ENCODE data around the gene GPR148. TPM values are rescaled to one million over a fixed set of nuclear protein-coding genes. Genes with fewer than 3 reads are reported as not detected.

The GPR148 gene
- total and polyA plus RNA-seq, 2 experiments from 2014 or later = 0.16 TPM; not detected in 1

DNA sequence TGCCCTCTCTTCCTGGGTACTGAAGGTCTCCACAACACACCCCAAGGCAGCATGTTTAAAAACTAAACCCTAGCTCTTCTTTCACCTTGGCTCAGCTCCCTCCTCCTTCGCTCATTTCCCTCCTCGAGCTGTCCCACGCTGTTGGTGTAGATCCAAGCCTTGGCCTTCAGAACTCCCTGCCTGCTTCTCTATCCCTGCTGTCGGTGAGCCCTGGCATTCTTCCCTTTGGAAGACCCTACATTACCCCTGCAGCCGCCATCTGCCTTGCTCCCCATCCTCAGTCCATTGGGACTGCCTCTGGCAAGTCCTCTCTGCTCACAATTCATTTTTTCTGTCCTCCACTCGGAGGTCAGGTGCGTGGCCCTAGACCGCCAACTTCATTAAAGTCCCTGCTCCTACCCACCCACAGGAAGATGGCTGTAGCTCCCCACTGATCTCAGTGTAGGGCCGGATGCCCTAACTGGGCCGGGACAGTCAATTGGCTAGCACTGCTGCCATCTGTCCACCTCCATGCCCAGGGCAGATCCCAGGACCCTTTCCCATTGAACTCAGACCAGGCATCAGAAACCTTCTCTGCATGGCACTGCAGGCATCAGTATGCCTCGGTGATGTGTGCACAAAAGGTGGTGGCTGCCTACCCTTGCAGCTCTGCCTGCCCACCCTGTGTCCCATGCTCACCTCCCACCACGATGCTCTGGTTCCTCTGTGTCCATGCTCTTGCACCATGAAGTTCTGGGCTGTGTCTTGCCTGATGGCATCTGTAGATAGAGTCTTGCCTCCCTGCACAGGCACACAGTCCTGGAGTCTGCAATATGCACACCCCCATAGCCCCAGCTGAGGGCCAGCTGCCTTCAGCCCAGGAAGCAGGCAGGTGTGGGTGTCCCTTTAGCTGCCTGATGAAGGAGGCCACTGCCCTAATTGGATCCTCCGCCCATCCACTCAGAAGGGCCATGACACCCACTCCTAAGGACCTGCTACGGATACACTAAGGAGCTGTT is 32.2 kb downstream of the GPR148 start:
- H3K27me3 Mint-ChIP-seq (ENCODE audit: insufficient read depth, low read depth, poor library complexity) = peaks cover 20% of the 10 kb centered on the region
- ATAC-seq = no peak

More for the DNA sequence above, 32.2 kb downstream of the GPR148 start:
- no peak for TF ChIP-seq CREB1 (CRISPR knock-in tag; IDR thresholded peaks at IDR 0.05; ENCODE audit: low read depth)
- no peak for TF ChIP-seq EZH2 (IDR thresholded peaks at IDR 0.05; ENCODE audit: low read depth, unreplicated experiment)
- no peak for TF ChIP-seq JUNB (IDR thresholded peaks at IDR 0.05; ENCODE audit: unreplicated experiment)
- no peak for TF ChIP-seq STAT1 (IDR thresholded peaks at IDR 0.05; ENCODE audit: unreplicated experiment)
- no peak for TF ChIP-seq ZNF114 (CRISPR knock-in tag; IDR thresholded peaks at IDR 0.05)
- TF ChIP-seq, protein P1, sequence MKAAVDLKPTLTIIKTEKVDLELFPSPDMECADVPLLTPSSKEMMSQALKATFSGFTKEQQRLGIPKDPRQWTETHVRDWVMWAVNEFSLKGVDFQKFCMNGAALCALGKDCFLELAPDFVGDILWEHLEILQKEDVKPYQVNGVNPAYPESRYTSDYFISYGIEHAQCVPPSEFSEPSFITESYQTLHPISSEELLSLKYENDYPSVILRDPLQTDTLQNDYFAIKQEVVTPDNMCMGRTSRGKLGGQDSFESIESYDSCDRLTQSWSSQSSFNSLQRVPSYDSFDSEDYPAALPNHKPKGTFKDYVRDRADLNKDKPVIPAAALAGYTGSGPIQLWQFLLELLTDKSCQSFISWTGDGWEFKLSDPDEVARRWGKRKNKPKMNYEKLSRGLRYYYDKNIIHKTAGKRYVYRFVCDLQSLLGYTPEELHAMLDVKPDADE (IDR thresholded peaks at IDR 0.05) = no peak
- TF ChIP-seq, protein P2, sequence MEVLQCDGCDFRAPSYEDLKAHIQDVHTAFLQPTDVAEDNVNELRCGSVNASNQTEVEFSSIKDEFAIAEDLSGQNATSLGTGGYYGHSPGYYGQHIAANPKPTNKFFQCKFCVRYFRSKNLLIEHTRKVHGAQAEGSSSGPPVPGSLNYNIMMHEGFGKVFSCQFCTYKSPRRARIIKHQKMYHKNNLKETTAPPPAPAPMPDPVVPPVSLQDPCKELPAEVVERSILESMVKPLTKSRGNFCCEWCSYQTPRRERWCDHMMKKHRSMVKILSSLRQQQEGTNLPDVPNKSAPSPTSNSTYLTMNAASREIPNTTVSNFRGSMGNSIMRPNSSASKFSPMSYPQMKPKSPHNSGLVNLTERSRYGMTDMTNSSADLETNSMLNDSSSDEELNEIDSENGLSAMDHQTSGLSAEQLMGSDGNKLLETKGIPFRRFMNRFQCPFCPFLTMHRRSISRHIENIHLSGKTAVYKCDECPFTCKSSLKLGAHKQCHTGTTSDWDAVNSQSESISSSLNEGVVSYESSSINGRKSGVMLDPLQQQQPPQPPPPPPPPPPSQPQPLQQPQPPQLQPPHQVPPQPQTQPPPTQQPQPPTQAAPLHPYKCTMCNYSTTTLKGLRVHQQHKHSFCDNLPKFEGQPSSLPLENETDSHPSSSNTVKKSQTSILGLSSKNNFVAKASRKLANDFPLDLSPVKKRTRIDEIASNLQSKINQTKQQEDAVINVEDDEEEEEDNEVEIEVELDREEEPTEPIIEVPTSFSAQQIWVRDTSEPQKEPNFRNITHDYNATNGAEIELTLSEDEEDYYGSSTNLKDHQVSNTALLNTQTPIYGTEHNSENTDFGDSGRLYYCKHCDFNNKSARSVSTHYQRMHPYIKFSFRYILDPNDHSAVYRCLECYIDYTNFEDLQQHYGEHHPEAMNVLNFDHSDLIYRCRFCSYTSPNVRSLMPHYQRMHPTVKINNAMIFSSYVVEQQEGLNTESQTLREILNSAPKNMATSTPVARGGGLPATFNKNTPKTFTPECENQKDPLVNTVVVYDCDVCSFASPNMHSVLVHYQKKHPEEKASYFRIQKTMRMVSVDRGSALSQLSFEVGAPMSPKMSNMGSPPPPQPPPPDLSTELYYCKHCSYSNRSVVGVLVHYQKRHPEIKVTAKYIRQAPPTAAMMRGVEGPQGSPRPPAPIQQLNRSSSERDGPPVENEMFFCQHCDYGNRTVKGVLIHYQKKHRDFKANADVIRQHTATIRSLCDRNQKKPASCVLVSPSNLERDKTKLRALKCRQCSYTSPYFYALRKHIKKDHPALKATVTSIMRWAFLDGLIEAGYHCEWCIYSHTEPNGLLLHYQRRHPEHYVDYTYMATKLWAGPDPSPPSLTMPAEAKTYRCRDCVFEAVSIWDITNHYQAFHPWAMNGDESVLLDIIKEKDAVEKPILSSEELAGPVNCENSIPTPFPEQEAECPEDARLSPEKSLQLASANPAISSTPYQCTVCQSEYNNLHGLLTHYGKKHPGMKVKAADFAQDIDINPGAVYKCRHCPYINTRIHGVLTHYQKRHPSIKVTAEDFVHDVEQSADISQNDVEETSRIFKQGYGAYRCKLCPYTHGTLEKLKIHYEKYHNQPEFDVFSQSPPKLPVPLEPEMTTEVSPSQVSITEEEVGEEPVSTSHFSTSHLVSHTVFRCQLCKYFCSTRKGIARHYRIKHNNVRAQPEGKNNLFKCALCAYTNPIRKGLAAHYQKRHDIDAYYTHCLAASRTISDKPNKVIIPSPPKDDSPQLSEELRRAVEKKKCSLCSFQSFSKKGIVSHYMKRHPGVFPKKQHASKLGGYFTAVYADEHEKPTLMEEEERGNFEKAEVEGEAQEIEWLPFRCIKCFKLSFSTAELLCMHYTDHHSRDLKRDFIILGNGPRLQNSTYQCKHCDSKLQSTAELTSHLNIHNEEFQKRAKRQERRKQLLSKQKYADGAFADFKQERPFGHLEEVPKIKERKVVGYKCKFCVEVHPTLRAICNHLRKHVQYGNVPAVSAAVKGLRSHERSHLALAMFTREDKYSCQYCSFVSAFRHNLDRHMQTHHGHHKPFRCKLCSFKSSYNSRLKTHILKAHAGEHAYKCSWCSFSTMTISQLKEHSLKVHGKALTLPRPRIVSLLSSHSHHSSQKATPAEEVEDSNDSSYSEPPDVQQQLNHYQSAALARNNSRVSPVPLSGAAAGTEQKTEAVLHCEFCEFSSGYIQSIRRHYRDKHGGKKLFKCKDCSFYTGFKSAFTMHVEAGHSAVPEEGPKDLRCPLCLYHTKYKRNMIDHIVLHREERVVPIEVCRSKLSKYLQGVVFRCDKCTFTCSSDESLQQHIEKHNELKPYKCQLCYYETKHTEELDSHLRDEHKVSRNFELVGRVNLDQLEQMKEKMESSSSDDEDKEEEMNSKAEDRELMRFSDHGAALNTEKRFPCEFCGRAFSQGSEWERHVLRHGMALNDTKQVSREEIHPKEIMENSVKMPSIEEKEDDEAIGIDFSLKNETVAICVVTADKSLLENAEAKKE (CRISPR knock-in tag; IDR thresholded peaks at IDR 0.05) = no peak
- TF ChIP-seq, protein P3, sequence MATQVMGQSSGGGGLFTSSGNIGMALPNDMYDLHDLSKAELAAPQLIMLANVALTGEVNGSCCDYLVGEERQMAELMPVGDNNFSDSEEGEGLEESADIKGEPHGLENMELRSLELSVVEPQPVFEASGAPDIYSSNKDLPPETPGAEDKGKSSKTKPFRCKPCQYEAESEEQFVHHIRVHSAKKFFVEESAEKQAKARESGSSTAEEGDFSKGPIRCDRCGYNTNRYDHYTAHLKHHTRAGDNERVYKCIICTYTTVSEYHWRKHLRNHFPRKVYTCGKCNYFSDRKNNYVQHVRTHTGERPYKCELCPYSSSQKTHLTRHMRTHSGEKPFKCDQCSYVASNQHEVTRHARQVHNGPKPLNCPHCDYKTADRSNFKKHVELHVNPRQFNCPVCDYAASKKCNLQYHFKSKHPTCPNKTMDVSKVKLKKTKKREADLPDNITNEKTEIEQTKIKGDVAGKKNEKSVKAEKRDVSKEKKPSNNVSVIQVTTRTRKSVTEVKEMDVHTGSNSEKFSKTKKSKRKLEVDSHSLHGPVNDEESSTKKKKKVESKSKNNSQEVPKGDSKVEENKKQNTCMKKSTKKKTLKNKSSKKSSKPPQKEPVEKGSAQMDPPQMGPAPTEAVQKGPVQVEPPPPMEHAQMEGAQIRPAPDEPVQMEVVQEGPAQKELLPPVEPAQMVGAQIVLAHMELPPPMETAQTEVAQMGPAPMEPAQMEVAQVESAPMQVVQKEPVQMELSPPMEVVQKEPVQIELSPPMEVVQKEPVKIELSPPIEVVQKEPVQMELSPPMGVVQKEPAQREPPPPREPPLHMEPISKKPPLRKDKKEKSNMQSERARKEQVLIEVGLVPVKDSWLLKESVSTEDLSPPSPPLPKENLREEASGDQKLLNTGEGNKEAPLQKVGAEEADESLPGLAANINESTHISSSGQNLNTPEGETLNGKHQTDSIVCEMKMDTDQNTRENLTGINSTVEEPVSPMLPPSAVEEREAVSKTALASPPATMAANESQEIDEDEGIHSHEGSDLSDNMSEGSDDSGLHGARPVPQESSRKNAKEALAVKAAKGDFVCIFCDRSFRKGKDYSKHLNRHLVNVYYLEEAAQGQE (IDR thresholded peaks at IDR 0.05; ENCODE audit: unreplicated experiment) = no peak
- no peak for TF ChIP-seq EZH2phosphoT487 (IDR thresholded peaks at IDR 0.05; ENCODE audit: unreplicated experiment)
- TF ChIP-seq, protein P4, sequence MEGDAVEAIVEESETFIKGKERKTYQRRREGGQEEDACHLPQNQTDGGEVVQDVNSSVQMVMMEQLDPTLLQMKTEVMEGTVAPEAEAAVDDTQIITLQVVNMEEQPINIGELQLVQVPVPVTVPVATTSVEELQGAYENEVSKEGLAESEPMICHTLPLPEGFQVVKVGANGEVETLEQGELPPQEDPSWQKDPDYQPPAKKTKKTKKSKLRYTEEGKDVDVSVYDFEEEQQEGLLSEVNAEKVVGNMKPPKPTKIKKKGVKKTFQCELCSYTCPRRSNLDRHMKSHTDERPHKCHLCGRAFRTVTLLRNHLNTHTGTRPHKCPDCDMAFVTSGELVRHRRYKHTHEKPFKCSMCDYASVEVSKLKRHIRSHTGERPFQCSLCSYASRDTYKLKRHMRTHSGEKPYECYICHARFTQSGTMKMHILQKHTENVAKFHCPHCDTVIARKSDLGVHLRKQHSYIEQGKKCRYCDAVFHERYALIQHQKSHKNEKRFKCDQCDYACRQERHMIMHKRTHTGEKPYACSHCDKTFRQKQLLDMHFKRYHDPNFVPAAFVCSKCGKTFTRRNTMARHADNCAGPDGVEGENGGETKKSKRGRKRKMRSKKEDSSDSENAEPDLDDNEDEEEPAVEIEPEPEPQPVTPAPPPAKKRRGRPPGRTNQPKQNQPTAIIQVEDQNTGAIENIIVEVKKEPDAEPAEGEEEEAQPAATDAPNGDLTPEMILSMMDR (conservative IDR thresholded peaks at IDR 0.05; ENCODE audit: low read depth in 2 of 2) = no peak
- no peak for TF ChIP-seq NANOG (IDR thresholded peaks at IDR 0.05; ENCODE audit: borderline replicate concordance)
- no peak for TF ChIP-seq ZNF331 (CRISPR knock-in tag; IDR thresholded peaks at IDR 0.05; ENCODE audit: low read depth)
- TF ChIP-seq POLR2AphosphoS5 (IDR thresholded peaks at IDR 0.05; ENCODE audit: low read depth) = no peak
- no peaks in the 10 kb centered on the region; the same call in 2 of the 3 replicates for H3K9me3 Mint-ChIP-seq
- no peaks in the 10 kb centered on the region for H3K36me3 Mint-ChIP-seq (ENCODE audit: low read depth)
- H3K4me3 ChIP-seq = no peak overlapping the region
- H4K20me1 ChIP-seq (replicated peaks; ENCODE audit: insufficient read depth) = no peaks in the 10 kb centered on the region; the same call in none of the 2 replicates
- no peak overlapping the region for H3K4me3 Mint-ChIP-seq
- no peaks in the 10 kb centered on the region for H3K9me2 ChIP-seq (ENCODE audit: insufficient read depth)
- H3K4me1 Mint-ChIP-seq = peaks cover 10% of the 10 kb centered on the region
- peaks cover 6% of the 10 kb centered on the region for H3K4me1 ChIP-seq (ENCODE audit: insufficient read depth)
- peaks cover 15% of the 10 kb centered on the region for H3K27me3 ChIP-seq (ENCODE audit: insufficient read depth)
- H3K27ac Mint-ChIP-seq = no peak overlapping the region
- H3K4me2 ChIP-seq = no peak overlapping the region
- H2AFZ ChIP-seq = no peak overlapping the region
- no peaks in the 10 kb centered on the region for H3K36me3 ChIP-seq (ENCODE audit: insufficient read depth)
- H3K27ac ChIP-seq (ENCODE audit: low read depth) = no peak overlapping the region
- H3K79me2 ChIP-seq (replicated peaks; ENCODE audit: insufficient read depth) = no peaks in the 10 kb centered on the region
- DNase-seq (ENCODE audit: low spot score) = no peak
- H3F3A ChIP-seq (replicated peaks; ENCODE audit: low read depth) = no peaks in the 10 kb centered on the region

Measured in GM23338 (cell line).